Neuronal stem cell (in vitro differentiated cells): Measurements from ENCODE around the gene TCF7L2.

Source experiments
- DNase-seq: peaks from one replicate; pipeline ENCODE4 v3.0.0-alpha.2; 2013; ENCODE audit warnings: low spot score
- H2AFZ ChIP-seq: one replicate; pipeline ENCODE4 v1.6.1; 2013; ENCODE audit warnings: mild to moderate bottlenecking, low read length, inconsistent platforms
- H2AK5ac ChIP-seq: 2 replicates; pipeline ENCODE4 v1.6.1; 2013; ENCODE audit warnings: low read depth, mild to moderate bottlenecking, inconsistent platforms, low read length, moderate library complexity, mixed read lengths
- H2BK120ac ChIP-seq: 2 replicates; pipeline ENCODE4 v1.6.1; 2013; ENCODE audit warnings: low read depth, mild to moderate bottlenecking, inconsistent platforms, low read length, moderate library complexity, mixed read lengths
- H2BK12ac ChIP-seq: one replicate; pipeline ENCODE4 v1.6.1; 2013; ENCODE audit warnings: low read length, inconsistent platforms
- H2BK15ac ChIP-seq: 2 replicates; pipeline ENCODE4 v1.6.1; 2013; ENCODE audit warnings: mild to moderate bottlenecking, low read length, inconsistent platforms, mixed read lengths
- H2BK5ac ChIP-seq: one replicate; pipeline ENCODE4 v1.6.1; 2013; ENCODE audit warnings: inconsistent platforms, mild to moderate bottlenecking, low read length, moderate library complexity
- H3K14ac ChIP-seq: one replicate; pipeline ENCODE4 v1.6.1; 2013; ENCODE audit warnings: low read length, inconsistent platforms
- H3K18ac ChIP-seq: 2 replicates; pipeline ENCODE4 v1.6.1; 2013; ENCODE audit warnings: low read length, inconsistent platforms
- H3K23ac ChIP-seq: 2 replicates; pipeline ENCODE4 v1.6.1; 2013; ENCODE audit warnings: low read depth, mild to moderate bottlenecking, mixed read lengths, low read length, inconsistent platforms; ENCODE audit not compliant: poor library complexity
- H3K27ac ChIP-seq: replicated peaks from 3 replicates; pipeline ENCODE4 v1.5.1; 2013; ENCODE audit warnings: low read length, inconsistent platforms
- H3K27me3 ChIP-seq, 3 experiments: 2 replicates each; pipeline ENCODE4 v1.6.1; 2013; ENCODE audit warnings: low read length in 3 of 3, mild to moderate bottlenecking in 2 of 3, inconsistent platforms in 1 of 3, low read depth in 1 of 3, mixed read lengths in 1 of 3, moderate library complexity in 1 of 3; ENCODE audit not compliant: control insufficient read depth in 3 of 3, insufficient read depth in 3 of 3
- H3K36me3 ChIP-seq, 2 donors: replicated peaks in 1 of 2; 2 replicates each; pipeline ENCODE4 v1.6.1; 2013; ENCODE audit warnings: low read length in 2 of 2; ENCODE audit not compliant: control insufficient read depth in 2 of 2, insufficient read depth in 2 of 2
- H3K4ac ChIP-seq: 2 replicates; pipeline ENCODE4 v1.6.1; 2013; ENCODE audit warnings: inconsistent platforms, mild to moderate bottlenecking, low read length, moderate library complexity
- H3K4me1 ChIP-seq, 2 donors: 1 replicate in 1 of 2; 2 replicates in 1 of 2; pipeline ENCODE4 v1.6.1; 2013; ENCODE audit warnings: low read length in 2 of 2, low read depth in 1 of 2; ENCODE audit not compliant: control insufficient read depth in 2 of 2, insufficient read depth in 1 of 2
- H3K4me2 ChIP-seq: one replicate; pipeline ENCODE4 v1.6.1; 2013; ENCODE audit warnings: mild to moderate bottlenecking, low read length, inconsistent platforms; ENCODE audit not compliant: insufficient read depth, poor library complexity, severe bottlenecking
- H3K4me3 ChIP-seq, 2 donors: 2 replicates each; pipeline ENCODE4 v1.5.1; 2013; ENCODE audit warnings: low read length in 2 of 2, mild to moderate bottlenecking in 2 of 2, inconsistent platforms in 1 of 2, moderate library complexity in 1 of 2
- H3K79me1 ChIP-seq: one replicate; pipeline ENCODE4 v1.6.1; 2013; ENCODE audit warnings: low read depth, mild to moderate bottlenecking, inconsistent platforms, low read length, moderate library complexity
- H3K9ac ChIP-seq: one replicate; pipeline ENCODE4 v1.6.1; 2013; ENCODE audit warnings: mild to moderate bottlenecking, low read depth, low read length, inconsistent platforms; ENCODE audit not compliant: poor library complexity
- H3K9me3 ChIP-seq, 2 donors: replicated peaks in 1 of 2; 2 replicates each; pipeline versions ENCODE3 to v1.6.1; 2013; ENCODE audit warnings: low read length in 2 of 2, mild to moderate bottlenecking in 2 of 2, inconsistent platforms in 1 of 2, low read depth in 1 of 2, mixed read lengths in 1 of 2, moderate library complexity in 1 of 2; ENCODE audit not compliant: control insufficient read depth in 2 of 2, insufficient read depth in 1 of 2
- H4K8ac ChIP-seq: one replicate; pipeline ENCODE4 v1.6.1; 2013; ENCODE audit warnings: low read depth, mild to moderate bottlenecking, inconsistent platforms, low read length, moderate library complexity
- H4K91ac ChIP-seq: one replicate; pipeline ENCODE4 v1.6.1; 2013; ENCODE audit warnings: low read length, low read depth, mild to moderate bottlenecking, inconsistent platforms; ENCODE audit not compliant: poor library complexity
- WGBS, 2 donors: extraction: QIAGEN DNeasy Blood & Tissue Kit; methylation state at CpG; one replicate each; pipeline ENCODE4 v1.1.7; 2013; ENCODE audit warnings: missing lambda C conversion rate in 2 of 2, mixed read lengths in 1 of 2; ENCODE audit not compliant: insufficient read length in 2 of 2, insufficient replicate concordance in 1 of 2; ENCODE audit errors: extremely low coverage in 2 of 2; 5-methylcytosine and 5-hydroxymethylcytosine counted together

Gene TCF7L2

GRCh38 chr10:112913661-112914287 is 36.3 kb upstream of the TCF7L2 start:
- Histone ChIP-seq H2BK5ac (no peak overlapping the region), H4K91ac (no peak overlapping the region), H3K4ac (no peak overlapping the region), H3K18ac (no peak overlapping the region), H3K27me3 (no peaks in the 10 kb centered on the region), H3K4me2 (no peak overlapping the region), H3K9ac (no peak overlapping the region), H3K27ac (no peak overlapping the region), H3K36me3 (no peaks in the 10 kb centered on the region), H2BK15ac (no peak overlapping the region), H2AK5ac (no peak overlapping the region), H3K23ac (no peak overlapping the region), H2BK12ac (no peak overlapping the region), H3K14ac (no peak overlapping the region), H2AFZ (no peak overlapping the region), H3K79me1 (no peaks in the 10 kb centered on the region), H4K8ac (no peak overlapping the region), H2BK120ac (no peak overlapping the region), H3K4me1 (no peaks in the 10 kb centered on the region), H3K4me3 (no peak overlapping the region), H3K9me3 (no peaks in the 10 kb centered on the region)
- no CpG with 5 or more reads among the region's 9 CpGs for WGBS, 2 donors
- DNase-seq: no peak

- Histone ChIP-seq H2BK12ac (no peak overlapping the region), H3K9me3 (no peaks in the 10 kb centered on the region), H3K4me1 (no peaks in the 10 kb centered on the region), H3K27me3 (no peaks in the 10 kb centered on the region), H2BK120ac (no peak overlapping the region), H2BK5ac (no peak overlapping the region), H3K79me1 (no peaks in the 10 kb centered on the region), H3K14ac (no peak overlapping the region), H2AK5ac (no peak overlapping the region), H2BK15ac (no peak overlapping the region), H4K8ac (no peak overlapping the region), H3K4me3 (no peak overlapping the region), H4K91ac (no peak overlapping the region), H2AFZ (no peak overlapping the region), H3K27ac (no peak overlapping the region), H3K9ac (no peak overlapping the region), H3K4ac (no peak overlapping the region), H3K4me2 (no peak overlapping the region), H3K18ac (no peak overlapping the region), H3K36me3 (no peaks in the 10 kb centered on the region), H3K23ac (no peak overlapping the region)
- WGBS, 2 donors: no CpG with 5 or more reads among the region's 7 CpGs
- no peak for DNase-seq
These were observed 35.6 kb upstream of the TCF7L2 start for GRCh38 chr10:112914288-112914952.

- no peak overlapping the region for H2BK15ac ChIP-seq
- no peak overlapping the region for H3K14ac ChIP-seq
- no peak overlapping the region for H2AFZ ChIP-seq
- H3K4me3 ChIP-seq: no peak overlapping the region
- H3K36me3 ChIP-seq: no peaks in the 10 kb centered on the region
- no peak overlapping the region for H2BK5ac ChIP-seq
- no peaks in the 10 kb centered on the region for H3K4me1 ChIP-seq
- H2BK12ac ChIP-seq: no peak overlapping the region
- WGBS, 2 donors: no CpG with 5 or more reads among the region's 11 CpGs
- H3K9me3 ChIP-seq: no peaks in the 10 kb centered on the region
- H3K4ac ChIP-seq: no peak overlapping the region
- no peaks in the 10 kb centered on the region for H3K27me3 ChIP-seq
- no peak overlapping the region for H3K27ac ChIP-seq
- no peak overlapping the region for H3K4me2 ChIP-seq
- H4K91ac ChIP-seq: no peak overlapping the region
- H2BK120ac ChIP-seq: no peak overlapping the region
- no peaks in the 10 kb centered on the region for H3K79me1 ChIP-seq
- no peak overlapping the region for H4K8ac ChIP-seq
- H3K18ac ChIP-seq: no peak overlapping the region
- H3K23ac ChIP-seq: no peak overlapping the region
- H2AK5ac ChIP-seq: no peak overlapping the region
- no peak overlapping the region for H3K9ac ChIP-seq
- no peak for DNase-seq
These were observed 34.2 kb upstream of the TCF7L2 start for GRCh38 chr10:112915590-112916572.

GRCh38 chr10:112917681-112918080 is 32.4 kb upstream of the TCF7L2 start:
- H2AK5ac ChIP-seq: no peak overlapping the region
- H3K79me1 ChIP-seq: no peaks in the 10 kb centered on the region

More at GRCh38 chr10:112917681-112918080, 32.4 kb upstream of the TCF7L2 start:
- H3K4me2 ChIP-seq: no peak overlapping the region
- H2BK15ac ChIP-seq: no peak overlapping the region
- H2BK12ac ChIP-seq: no peak overlapping the region
- no peaks in the 10 kb centered on the region for H3K4me1 ChIP-seq
- H3K9me3 ChIP-seq: no peaks in the 10 kb centered on the region
- no peak overlapping the region for H3K4me3 ChIP-seq
- H3K14ac ChIP-seq: no peak overlapping the region
- no peak overlapping the region for H2AFZ ChIP-seq
- H3K18ac ChIP-seq: no peak overlapping the region
- no peak for DNase-seq
- H3K4ac ChIP-seq: no peak overlapping the region
- no peaks in the 10 kb centered on the region for H3K27me3 ChIP-seq
- no peak overlapping the region for H3K27ac ChIP-seq
- no peak overlapping the region for H3K23ac ChIP-seq
- no peak overlapping the region for H2BK120ac ChIP-seq
- no peaks in the 10 kb centered on the region for H3K36me3 ChIP-seq
- no peak overlapping the region for H4K91ac ChIP-seq
- H3K9ac ChIP-seq: no peak overlapping the region
- H4K8ac ChIP-seq: no peak overlapping the region
- H2BK5ac ChIP-seq: no peak overlapping the region
- no CpG with 5 or more reads among the region's 3 CpGs for WGBS, 2 donors
